ENCODE measurements around the gene SPESP1.

DNA sequence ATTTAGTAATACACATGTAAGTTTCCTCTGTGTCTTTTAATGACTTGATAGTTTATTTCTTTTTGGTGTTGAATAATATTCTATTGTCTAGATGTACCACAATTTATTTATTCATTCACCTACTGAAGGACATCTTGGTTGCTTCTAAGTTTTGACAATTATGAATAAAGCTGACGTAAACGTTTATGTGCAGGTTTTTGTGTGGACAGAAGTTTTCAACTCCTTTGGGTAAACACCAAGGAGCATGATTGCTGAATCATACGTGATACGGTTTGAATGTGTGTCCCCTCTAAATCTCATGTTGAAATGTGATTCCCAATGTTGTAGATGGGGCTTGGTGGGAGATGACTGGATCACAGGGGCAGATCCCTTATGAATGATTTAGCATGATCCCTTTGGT is 21.5 kb downstream of the SPESP1 start:
- TF ChIP-seq, protein P1, sequence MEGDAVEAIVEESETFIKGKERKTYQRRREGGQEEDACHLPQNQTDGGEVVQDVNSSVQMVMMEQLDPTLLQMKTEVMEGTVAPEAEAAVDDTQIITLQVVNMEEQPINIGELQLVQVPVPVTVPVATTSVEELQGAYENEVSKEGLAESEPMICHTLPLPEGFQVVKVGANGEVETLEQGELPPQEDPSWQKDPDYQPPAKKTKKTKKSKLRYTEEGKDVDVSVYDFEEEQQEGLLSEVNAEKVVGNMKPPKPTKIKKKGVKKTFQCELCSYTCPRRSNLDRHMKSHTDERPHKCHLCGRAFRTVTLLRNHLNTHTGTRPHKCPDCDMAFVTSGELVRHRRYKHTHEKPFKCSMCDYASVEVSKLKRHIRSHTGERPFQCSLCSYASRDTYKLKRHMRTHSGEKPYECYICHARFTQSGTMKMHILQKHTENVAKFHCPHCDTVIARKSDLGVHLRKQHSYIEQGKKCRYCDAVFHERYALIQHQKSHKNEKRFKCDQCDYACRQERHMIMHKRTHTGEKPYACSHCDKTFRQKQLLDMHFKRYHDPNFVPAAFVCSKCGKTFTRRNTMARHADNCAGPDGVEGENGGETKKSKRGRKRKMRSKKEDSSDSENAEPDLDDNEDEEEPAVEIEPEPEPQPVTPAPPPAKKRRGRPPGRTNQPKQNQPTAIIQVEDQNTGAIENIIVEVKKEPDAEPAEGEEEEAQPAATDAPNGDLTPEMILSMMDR (IDR thresholded peaks at IDR 0.05; ENCODE audit: low read depth, low read length, missing input control): no peak
- TF ChIP-seq, protein P2, sequence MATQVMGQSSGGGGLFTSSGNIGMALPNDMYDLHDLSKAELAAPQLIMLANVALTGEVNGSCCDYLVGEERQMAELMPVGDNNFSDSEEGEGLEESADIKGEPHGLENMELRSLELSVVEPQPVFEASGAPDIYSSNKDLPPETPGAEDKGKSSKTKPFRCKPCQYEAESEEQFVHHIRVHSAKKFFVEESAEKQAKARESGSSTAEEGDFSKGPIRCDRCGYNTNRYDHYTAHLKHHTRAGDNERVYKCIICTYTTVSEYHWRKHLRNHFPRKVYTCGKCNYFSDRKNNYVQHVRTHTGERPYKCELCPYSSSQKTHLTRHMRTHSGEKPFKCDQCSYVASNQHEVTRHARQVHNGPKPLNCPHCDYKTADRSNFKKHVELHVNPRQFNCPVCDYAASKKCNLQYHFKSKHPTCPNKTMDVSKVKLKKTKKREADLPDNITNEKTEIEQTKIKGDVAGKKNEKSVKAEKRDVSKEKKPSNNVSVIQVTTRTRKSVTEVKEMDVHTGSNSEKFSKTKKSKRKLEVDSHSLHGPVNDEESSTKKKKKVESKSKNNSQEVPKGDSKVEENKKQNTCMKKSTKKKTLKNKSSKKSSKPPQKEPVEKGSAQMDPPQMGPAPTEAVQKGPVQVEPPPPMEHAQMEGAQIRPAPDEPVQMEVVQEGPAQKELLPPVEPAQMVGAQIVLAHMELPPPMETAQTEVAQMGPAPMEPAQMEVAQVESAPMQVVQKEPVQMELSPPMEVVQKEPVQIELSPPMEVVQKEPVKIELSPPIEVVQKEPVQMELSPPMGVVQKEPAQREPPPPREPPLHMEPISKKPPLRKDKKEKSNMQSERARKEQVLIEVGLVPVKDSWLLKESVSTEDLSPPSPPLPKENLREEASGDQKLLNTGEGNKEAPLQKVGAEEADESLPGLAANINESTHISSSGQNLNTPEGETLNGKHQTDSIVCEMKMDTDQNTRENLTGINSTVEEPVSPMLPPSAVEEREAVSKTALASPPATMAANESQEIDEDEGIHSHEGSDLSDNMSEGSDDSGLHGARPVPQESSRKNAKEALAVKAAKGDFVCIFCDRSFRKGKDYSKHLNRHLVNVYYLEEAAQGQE (IDR thresholded peaks at IDR 0.05): no peak
- TF ChIP-seq TAF1 (conservative IDR thresholded peaks at IDR 0.05) (no peak), RXRA (IDR thresholded peaks at IDR 0.05) (no peak), SP1 (IDR thresholded peaks at IDR 0.05) (no peak), RAD21 (IDR thresholded peaks at IDR 0.05) (no peak), GABPA (IDR thresholded peaks at IDR 0.05 in 1 of 2, conservative IDR thresholded peaks at IDR 0.05 in 1 of 2) (no peak), NR2F2 (IDR thresholded peaks at IDR 0.05) (no peak), YY1 (IDR thresholded peaks at IDR 0.05) (no peak), FOXA1 (IDR thresholded peaks at IDR 0.05) (no peak), JUND (IDR thresholded peaks at IDR 0.05) (no peak), FOXA2 (IDR thresholded peaks at IDR 0.05) (no peak), ATF3 (IDR thresholded peaks at IDR 0.05) (no peak)
- TF ChIP-seq, protein P3, sequence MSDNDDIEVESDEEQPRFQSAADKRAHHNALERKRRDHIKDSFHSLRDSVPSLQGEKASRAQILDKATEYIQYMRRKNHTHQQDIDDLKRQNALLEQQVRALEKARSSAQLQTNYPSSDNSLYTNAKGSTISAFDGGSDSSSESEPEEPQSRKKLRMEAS (IDR thresholded peaks at IDR 0.05): no peak

Measured in liver (tissue), 3 donors.